Adrenal gland (tissue), 5 donors: ENCODE data around the gene RNF130.

Experiments used
- CTCF ChIP-seq, 6 experiments: fragments of 450-650 bp in 4 of 6; fragments of 200-600 bp in 2 of 6; sonication (generic) in 1 of 6; IDR thresholded peaks; 1 replicate in 5 of 6; 2 replicates in 1 of 6; pipeline versions ENCODE4 v1.5.1 to v1.8.0; 2016 to 2021; ENCODE audit warnings: antibody characterized with exemption in 6 of 6, mild to moderate bottlenecking in 2 of 6, moderate library complexity in 1 of 6
- POLR2A ChIP-seq, 2 donors: fragments of 450-650 bp; IDR thresholded peaks; one replicate each; pipeline ENCODE4 v1.6.1; 2017; ENCODE audit warnings: antibody characterized with exemption in 2 of 2, mild to moderate bottlenecking in 2 of 2, moderate library complexity in 1 of 2
- donor health status: DM: no; HTN: no; CAD: no.

- no peak for TF ChIP-seq CTCF (IDR thresholded peaks at IDR 0.05)
- no peak for TF ChIP-seq POLR2A (IDR thresholded peaks at IDR 0.05)
Observed at GRCh38 chr5:180003127-180003526, 68.4 kb downstream of the RNF130 start.
